Thyroid gland (tissue), 4 donors: ENCODE data around the gene NPAS4. TPM values are rescaled to one million over a fixed set of nuclear protein-coding genes. Genes with fewer than 3 reads are reported as not detected.

Experiments used
- DNase-seq, 2 donors: peaks; one replicate each; pipeline ENCODE4 v3.0.0-alpha.2; 2019
- H3K27ac ChIP-seq, 3 donors: fragments of 200-600 bp; sonication (generic); 1 replicate in 2 of 3; 2 replicates in 1 of 3; pipeline ENCODE4 v1.5.1; 2016 to 2019; ENCODE audit warnings: mild to moderate bottlenecking in 1 of 3, moderate library complexity in 1 of 3
- H3K27me3 ChIP-seq: fragments of 200-600 bp; sonication (generic); one replicate; pipeline ENCODE4 v1.5.1; 2019
- H3K36me3 ChIP-seq, 2 donors: fragments of 200-600 bp; sonication (generic); one replicate each; pipeline ENCODE4 v1.5.1; 2016 to 2019
- H3K4me1 ChIP-seq, 2 donors: fragments of 200-600 bp; sonication (generic); one replicate each; pipeline ENCODE4 v1.5.1; 2017 to 2019
- H3K4me3 ChIP-seq, 3 donors: fragments of 200-600 bp; sonication (generic); replicated peaks in 1 of 3; 1 replicate in 2 of 3; 2 replicates in 1 of 3; pipeline ENCODE4 v1.5.1; 2016; ENCODE audit warnings: mild to moderate bottlenecking in 1 of 3
- H3K9me3 ChIP-seq: fragments of 200-600 bp; sonication (generic); one replicate; pipeline ENCODE4 v1.5.1; 2017
- CTCF ChIP-seq, 6 experiments: fragments of 200-600 bp in 3 of 6; fragments of 450-650 bp in 3 of 6; sonication (generic) in 3 of 6; IDR thresholded peaks; one replicate each; pipeline ENCODE4 v1.5.1; 2016 to 2019; ENCODE audit warnings: antibody characterized with exemption in 6 of 6, mild to moderate bottlenecking in 2 of 6, inconsistent platforms in 1 of 6, moderate library complexity in 1 of 6
- POLR2A ChIP-seq, 2 donors: fragments of 450-650 bp; IDR thresholded peaks; one replicate each; pipeline ENCODE4 v1.6.1; 2017; ENCODE audit warnings: antibody characterized with exemption in 2 of 2, mild to moderate bottlenecking in 2 of 2, moderate library complexity in 1 of 2
- WGBS, 2 donors: methylation state at CpG; one replicate each; pipeline ENCODE4 v1.1.5; 2017; 5-methylcytosine and 5-hydroxymethylcytosine counted together
- intact Hi-C: fragments of 100-400 bp; cut with DNase I; formaldehyde crosslinking; loops from one replicate; pipeline ENCODE4 v1.15.1; 2023
- total RNA-seq, 4 donors: library from RNA; depleted of rRNA; stranded (reverse); fragments of >200 nt; gene quantifications; one replicate each; pipeline ENCODE4 v1.2.3, GENCODE V29; 2016

The NPAS4 gene
- total RNA-seq, 4 donors from 2014 or later: not detected

- 59 to 68% methylated on average over 4 of the region's 4 CpGs for WGBS, 2 donors
- H3K27me3 ChIP-seq: no peaks in the 10 kb centered on the region
- TF ChIP-seq POLR2A (IDR thresholded peaks at IDR 0.05) (no peak), CTCF (IDR thresholded peaks at IDR 0.05) (no peak)
- H3K4me1 ChIP-seq: no peaks in the 10 kb centered on the region
- H3K36me3 ChIP-seq: no peaks in the 10 kb centered on the region
- intact Hi-C loops: no loop called here
- H3K4me3 ChIP-seq: no peak overlapping the region
- no peak overlapping the region for H3K27ac ChIP-seq
- DNase-seq: no peak
- H3K9me3 ChIP-seq: no peaks in the 10 kb centered on the region
Observed at GRCh38 chr11:66448523-66448922, 27.7 kb downstream of the NPAS4 start.

GRCh38 chr11:66450560-66450959 is 29.7 kb downstream of the NPAS4 start:
- intact Hi-C loops: no loop called here
- Histone ChIP-seq H3K27me3 (no peaks in the 10 kb centered on the region), H3K4me1 (no peaks in the 10 kb centered on the region), H3K27ac (no peak overlapping the region), H3K9me3 (no peaks in the 10 kb centered on the region), H3K4me3 (no peak overlapping the region), H3K36me3 (no peaks in the 10 kb centered on the region)
- WGBS, 2 donors: 65 to 71% methylated on average over 4 of the region's 4 CpGs
- TF ChIP-seq CTCF (IDR thresholded peaks at IDR 0.05) (no peak), POLR2A (IDR thresholded peaks at IDR 0.05) (no peak)
- DNase-seq: no peak

- no peaks in the 10 kb centered on the region for H3K9me3 ChIP-seq
- no peak overlapping the region for H3K4me3 ChIP-seq
- H3K27ac ChIP-seq: no peak overlapping the region
- DNase-seq: no peak
- WGBS, 2 donors: 86 to 89% methylated on average over 4 of the region's 4 CpGs
- no peak for TF ChIP-seq CTCF (IDR thresholded peaks at IDR 0.05)
- no peaks in the 10 kb centered on the region for H3K27me3 ChIP-seq
- no peaks in the 10 kb centered on the region for H3K4me1 ChIP-seq
- intact Hi-C loops: no loop called here
- no peaks in the 10 kb centered on the region for H3K36me3 ChIP-seq
Observed at GRCh38 chr11:66451663-66452062, 30.8 kb downstream of the NPAS4 start.

- no peak for TF ChIP-seq POLR2A (IDR thresholded peaks at IDR 0.05)
- TF ChIP-seq CTCF (IDR thresholded peaks at IDR 0.05): no peak
- no peaks in the 10 kb centered on the region for H3K4me1 ChIP-seq
- H3K4me3 ChIP-seq: no peak overlapping the region
- intact Hi-C loops: no loop called here
- no peak for DNase-seq
- H3K27ac ChIP-seq: no peak overlapping the region
- no peaks in the 10 kb centered on the region for H3K36me3 ChIP-seq
- H3K9me3 ChIP-seq: no peaks in the 10 kb centered on the region
- 29 to 36% methylated on average over 6 of the region's 6 CpGs for WGBS, 2 donors
- no peaks in the 10 kb centered on the region for H3K27me3 ChIP-seq
Observed at GRCh38 chr11:66454247-66454646, 33.4 kb downstream of the NPAS4 start.

GRCh38 chr11:66454828-66455227 is 34.0 kb downstream of the NPAS4 start:
- WGBS, 2 donors: 45 to 63% methylated on average over 3 of the region's 3 CpGs
- DNase-seq: no peak
- H3K4me1 ChIP-seq: no peaks in the 10 kb centered on the region
- H3K36me3 ChIP-seq: no peaks in the 10 kb centered on the region
- intact Hi-C loops: no loop called here
- H3K27ac ChIP-seq: no peak overlapping the region
- H3K27me3 ChIP-seq: no peaks in the 10 kb centered on the region
- TF ChIP-seq POLR2A (IDR thresholded peaks at IDR 0.05): no peak
- no peak for TF ChIP-seq CTCF (IDR thresholded peaks at IDR 0.05)
- no peak overlapping the region for H3K4me3 ChIP-seq
- H3K9me3 ChIP-seq: no peaks in the 10 kb centered on the region
